GM18861 (cell line): ENCODE measurements around the gene RPL37.
"Not testable (repeated sequence)": the region's sequence is repeated elsewhere in the genome, so short reads cannot be mapped to it uniquely, and the experiment has no call there.

Experiments used
- ATAC-seq: cut with Tn5 transposase; IDR thresholded peaks from one replicate; pipeline ENCODE4 v1.9.1; 2021; ENCODE audit not compliant: unreplicated experiment

RPL37 gene

DNA sequence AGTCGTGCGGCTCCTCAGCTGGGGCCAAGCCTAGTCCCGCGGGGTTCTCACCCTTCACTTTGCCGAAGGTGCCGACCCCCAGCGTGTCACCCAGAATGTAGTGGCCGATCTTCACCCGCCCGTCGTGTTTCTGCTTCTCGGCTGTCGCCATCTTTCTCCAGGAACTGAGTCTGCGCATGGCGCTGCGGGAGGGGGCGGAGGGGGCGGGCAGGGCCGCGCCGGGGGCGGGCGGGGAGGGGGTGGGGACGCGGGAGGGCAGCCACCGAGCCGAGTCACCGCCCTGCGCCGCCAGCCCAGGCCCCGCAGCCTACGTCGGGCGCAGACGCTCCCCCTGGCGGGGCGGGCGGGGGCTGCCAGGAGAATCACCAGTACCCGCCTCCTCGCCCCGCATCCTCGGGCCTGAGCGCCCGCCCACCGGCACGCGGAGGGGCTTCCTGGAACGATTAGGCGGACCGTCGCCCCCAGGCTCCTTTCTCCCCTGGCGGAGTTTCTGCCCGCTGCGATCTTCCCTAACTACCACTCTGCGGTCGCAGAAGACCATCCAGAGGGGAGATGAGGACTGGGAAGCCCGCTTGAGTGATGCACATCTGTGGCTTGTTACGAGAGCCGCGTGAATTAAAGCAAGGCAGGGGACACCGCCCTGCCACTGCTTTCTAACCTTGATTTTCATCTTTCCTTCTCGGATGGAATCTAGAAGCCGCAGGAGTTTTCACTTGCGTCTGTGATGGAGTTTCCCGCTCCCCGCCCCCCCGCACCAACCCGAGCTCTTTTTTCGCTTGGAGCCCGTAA is 36.8 kb downstream of the RPL37 start, which contains the start of gene PRKAA1:
Gene PRKAA1 (minus strand): TSS at position 363 of the 789 bp plus-strand sequence. CDS start 185 bp downstream, at position 178.
- ATAC-seq: peak; percentile 94

DNA sequence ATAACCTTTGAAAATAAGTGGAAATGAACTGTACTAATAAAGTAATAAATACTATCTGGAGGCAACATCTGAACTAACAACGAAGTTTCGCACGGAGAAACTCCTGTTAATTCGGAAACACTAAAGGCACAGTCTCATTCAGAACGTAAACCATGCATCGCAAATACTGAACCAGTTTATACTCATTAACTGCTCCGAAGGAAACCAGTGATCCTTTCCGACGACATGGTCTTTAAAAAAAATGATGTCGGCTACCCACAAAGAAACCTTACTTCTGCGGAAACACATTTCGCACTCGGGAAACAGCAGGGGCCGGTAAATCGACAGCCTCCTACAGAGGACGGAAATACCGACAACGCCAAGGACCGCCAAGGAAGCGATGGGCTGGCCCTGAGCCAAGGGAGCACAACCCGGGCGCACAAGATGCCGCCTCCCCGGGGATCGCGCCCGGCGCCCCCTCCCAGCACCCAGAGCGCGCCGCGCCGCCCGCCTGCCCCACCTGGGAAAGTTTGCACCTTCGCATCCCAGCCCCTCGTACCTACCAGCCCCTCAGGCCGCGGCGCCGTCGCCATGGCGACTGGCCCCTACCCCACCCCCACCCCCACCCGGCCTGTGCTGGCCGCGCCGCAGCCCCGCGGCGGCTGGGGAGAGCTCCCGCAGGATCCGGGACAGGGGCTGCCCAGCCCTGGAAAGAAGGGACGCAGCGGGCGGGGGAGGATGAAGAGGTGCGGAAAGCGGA is 37.6 kb downstream of the RPL37 start:
- ATAC-seq: peak; percentile 24

DNA sequence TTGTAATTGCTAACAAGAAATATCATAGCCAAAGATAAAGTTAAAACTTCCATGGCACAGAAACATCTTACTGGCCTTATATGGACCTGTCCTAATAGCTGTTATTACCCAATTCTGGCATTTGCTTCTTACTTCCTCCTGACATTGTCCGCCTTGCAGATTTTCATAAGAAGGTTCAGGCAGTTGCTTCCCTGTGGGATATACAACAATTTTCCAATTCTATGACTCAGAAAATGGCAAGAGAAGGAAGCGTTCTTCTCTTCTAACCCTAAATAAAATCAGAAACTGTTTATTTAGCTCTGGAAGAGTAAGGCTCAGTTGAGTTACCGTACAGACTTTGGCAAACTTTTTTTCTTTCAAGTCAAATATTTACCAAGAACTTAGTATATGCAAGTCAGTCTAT is 38.5 kb downstream of the RPL37 start:
- ATAC-seq: no peak

DNA sequence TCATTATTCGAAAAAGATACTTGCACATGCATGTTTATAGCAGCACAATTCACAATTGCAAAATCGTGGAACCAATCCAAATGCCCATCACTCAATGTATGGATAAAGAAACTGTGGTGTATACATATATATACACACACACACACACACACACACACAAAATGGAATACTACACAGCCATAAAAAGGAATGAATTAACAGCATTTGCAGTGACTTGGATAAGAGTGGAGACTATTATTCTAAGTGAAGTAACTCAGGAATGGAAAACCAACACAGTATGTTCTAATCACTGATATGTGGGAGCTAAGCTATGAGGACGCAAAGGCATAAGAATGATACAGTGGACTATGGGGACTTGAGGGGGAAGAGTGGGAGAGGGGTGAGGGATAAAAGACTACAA is 40.1 kb downstream of the RPL37 start:
- not testable (repeated sequence) for ATAC-seq

DNA sequence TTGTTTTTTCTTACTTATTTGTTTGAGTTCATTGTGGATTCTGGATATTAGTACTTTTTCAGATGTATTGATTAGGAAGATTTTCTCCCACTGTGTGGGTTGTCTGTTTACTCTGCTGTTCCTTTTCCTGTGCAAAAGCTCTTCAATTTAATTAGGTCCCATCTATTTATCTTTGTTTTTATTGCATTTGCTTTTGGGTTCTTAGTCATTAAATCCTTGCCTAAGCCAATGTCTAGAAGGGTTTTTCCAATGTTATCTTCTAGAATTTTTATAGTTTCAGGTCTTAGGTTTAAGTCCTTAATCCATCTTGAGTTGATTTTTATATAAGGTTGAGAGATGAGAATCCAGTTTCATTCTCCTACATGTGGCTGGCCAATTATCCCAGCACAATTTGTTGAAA is 40.7 kb downstream of the RPL37 start:
- not testable (repeated sequence) for ATAC-seq

DNA sequence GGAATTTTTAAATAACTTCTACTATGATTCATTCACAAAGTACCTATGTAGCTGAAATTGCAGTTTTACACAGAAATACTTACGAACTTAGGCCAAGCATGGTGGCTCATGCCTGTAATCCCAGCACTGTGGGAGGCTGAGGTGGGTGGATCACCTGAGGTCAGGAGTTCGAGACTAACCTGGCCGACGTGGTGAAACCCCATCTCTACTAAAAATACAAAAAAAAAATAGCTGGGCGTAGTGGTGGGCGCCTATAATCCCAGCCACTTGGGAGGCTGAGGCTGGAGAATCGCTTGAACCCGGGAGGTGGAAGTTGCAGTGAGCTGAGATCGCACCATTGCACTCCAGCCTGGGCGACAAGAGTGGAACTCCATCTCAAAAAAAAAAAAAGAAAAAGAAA is 42.3 kb downstream of the RPL37 start:
- ATAC-seq: not testable (repeated sequence)

DNA sequence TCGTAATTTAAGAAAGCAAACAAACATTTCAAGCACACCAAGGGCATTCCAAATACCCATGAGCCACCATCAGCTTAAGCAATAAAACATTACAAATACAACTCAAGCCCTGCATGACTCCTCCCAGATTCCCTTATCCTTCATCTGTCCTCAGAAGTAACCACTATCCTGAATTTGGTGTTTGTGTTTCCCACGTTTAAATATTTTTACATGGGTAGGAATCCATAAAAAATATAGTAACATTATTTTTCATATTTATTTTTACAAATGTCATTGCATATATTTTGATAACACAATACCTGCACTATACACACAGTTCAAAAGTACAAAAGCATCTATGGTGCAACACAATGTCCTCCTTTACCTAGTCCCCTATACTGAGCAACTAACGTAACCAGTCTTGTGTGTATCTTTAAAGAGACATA is 43.3 kb downstream of the RPL37 start:
- no peak for ATAC-seq

DNA sequence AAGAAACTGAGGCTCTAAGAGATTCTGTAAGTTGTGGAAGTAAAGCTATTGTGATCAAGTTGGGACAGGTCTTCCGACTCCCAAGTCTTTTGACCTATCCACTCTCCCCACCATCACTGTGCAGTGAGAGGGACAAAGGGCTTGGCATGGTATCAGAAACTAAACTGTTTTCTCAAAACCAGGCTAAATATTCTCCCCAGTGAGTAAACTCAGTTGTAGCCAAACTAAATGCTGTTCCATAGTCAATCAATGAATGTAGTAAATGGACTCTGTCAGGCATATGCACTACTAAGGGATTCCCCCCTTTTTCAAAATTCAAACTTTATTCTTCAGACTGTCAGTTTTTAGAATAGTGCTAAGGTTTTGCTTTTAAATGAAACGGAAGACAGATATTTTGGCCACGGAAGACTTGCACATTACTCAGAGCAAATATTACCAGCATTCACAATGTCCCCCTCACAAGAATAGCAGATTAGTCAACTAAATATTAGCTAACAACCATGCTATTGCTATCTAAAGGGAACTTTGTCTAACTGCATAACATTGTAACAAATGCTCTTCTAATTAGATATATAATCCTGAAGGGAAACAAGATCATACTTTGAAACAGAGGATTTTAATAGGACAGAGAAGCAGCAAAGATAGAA is 44.0 kb downstream of the RPL37 start:
- ATAC-seq: no peak

DNA sequence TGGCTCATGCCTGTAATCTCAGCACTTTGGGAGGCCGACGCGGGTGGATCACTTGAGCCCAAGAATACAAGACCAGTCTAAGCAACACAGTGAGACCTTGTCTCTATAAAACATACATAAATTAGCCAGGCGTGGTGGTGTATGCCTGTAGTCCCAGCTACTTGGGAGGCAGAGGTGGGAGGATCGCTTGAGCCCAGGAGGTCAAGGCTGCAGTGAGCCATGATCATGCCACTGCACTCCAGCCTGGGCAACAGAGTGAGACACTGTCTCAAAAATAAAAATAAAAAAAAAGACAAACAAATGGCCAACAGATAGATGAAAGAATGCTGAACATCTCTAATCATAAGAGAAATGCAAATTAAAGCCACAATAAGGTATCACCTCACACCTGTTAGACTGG is 46.1 kb downstream of the RPL37 start:
- not testable (repeated sequence) for ATAC-seq

DNA sequence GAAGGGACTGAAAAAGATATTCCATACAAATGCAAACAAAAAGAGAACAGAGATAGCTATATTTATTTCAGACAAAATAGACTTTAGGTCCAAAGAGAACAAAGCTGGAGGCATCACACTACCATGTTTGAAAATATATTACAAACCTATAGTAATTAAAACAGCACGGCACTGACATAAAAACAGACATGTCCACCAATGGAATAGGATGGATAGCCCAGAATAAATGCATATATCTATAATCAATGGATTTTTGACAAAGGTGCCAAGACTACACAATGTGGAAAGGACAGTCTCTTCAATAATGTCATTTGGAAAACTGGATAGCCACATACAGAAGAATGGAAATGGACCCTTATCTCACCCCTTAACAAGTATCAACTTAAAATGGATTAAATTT is 47.0 kb downstream of the RPL37 start:
- no peak for ATAC-seq

DNA sequence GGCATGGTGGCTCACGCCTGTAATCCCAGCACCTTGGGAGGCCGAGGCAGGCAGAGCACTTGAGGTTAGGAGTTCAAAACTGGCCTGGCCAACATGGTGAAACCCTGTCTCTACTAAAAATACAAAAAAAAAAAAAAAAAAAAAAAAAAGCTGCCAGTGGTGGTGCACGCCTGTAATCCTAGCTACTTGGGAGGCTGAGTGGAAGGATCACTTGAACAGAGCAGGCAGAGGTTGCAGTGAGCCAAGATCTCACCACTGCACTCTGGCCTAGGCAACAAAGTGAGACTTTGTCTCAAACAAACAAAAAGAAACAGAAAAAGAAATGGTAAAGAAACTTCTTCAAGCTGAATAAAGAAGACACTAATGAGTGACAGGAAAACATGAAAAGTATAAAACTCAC is 48.4 kb downstream of the RPL37 start:
- ATAC-seq: not testable (repeated sequence)

DNA sequence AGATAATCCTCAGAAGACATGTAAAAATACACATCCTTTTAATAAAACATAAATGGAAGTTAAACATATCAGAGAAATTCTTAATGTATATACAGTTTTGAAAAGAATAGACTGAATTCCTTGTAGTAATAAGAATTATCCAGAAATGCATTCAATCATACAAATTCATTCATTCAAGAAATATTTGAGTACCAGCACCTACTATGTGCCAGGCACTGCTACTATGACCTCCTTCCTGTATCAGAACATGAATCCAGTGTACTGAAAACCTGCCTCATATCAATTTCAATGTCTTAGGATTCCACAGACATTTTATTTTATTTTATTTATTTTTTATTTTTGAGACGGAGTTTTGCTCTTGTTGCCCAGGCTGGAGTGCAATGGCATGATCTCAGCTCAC is 50.1 kb downstream of the RPL37 start:
- no peak for ATAC-seq

DNA sequence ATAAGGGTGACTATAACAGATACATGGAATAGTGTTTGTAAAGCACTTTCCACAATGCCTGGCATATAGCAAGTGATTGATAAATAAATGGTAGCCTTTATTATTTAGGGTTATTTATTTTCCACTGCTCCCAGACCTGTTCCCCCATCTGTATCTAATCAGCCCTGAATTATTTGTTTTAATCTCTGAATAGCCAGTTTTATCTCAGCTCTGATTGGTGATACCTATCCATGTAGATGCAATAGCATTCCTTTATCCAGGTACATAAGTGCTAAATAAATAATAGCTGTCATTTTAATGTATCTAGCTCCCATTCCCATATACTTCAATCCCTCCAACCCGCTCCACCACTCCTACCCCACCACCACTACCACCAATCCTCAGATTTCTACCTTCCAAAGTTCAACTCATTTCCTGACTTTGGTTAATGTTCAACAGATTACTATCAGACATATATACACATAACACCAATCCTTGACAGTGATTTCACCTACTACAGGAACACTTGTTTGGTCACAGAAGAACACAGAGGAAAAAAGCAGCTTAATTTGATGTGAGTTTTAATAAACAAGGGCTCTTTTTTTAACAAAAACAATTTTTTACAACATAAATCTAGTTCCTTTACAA is 50.9 kb downstream of the RPL37 start:
- peak; percentile 48 for ATAC-seq

DNA sequence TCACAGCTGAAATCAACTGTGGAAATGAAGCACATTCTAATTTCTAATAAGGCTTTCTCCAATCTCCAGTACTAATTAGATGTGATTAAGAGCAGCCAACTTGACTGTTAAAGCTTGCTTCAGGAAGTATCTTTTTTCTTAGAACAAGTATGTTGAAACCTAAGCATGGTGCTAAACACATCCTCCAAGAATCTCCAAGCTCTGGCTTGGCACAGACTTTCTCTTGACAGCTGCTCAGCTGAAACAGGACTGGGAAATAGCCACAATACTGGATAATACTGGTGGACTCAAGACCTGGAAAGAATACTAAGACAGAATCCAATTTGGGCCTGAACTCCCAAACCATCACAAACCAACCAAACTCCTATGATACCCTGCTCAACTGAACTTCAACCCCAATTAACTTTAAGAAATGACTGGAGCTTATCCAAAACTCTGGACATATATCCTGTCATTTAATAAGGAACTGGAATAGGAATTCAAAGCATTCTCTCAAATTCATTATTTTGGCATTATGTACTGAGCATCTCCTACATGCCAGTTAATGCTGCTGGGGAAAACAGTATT is 53.1 kb downstream of the RPL37 start:
- ATAC-seq: no peak

DNA sequence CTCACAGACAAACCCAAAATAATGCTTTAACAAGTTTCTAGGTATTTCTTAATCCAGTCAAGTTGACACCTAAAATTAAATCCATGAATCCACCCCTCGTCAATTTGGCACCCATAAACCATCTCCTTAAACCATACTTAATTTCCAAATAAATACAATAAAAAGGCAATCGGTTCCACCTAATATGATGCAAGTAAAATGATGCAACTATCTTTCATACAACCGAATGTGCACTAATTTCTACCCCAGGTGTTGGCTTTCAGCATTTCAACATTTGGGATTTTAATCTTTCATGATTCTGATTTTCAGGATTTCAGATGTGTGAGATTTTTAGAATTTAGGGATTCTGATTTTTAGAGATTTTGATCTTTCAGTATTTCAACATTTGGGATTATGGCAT is 54.2 kb downstream of the RPL37 start:
- ATAC-seq: no peak

DNA sequence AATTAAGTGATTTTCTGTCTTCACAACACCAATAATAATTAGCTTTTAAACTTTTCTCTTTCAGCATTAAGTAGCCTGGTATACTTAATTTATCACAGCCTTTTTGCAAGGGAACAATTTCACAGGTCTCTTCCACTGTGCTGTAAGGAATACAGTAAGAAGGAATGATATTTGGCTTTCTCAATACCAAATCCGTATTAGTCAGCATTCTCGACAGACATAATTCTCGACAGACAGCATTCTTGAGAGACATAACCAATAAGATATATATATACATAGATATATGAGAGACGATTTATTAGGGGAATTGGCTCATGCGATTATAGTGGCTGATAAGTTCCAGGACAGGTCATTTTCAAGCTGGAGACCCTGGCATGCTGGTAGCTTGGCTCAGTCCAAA is 54.8 kb downstream of the RPL37 start:
- no peak for ATAC-seq

DNA sequence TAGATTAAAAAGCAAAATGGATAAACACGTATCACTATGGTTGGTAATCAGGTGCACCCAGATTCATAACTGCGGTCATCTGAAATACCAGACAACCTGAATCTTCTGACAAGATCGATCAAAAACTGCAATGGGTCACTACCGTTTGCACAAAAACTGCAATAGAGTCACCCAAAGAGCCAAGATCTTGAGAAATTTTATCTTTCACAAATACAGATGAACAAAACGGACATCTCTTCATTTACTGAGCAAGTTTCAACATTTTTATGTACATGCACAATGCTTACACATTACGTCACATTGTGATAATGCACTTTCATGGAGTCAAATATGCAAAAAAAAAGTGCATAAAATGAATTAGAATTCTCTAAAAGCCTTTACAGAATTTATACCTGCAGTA is 55.5 kb downstream of the RPL37 start:
- ATAC-seq: no peak

DNA sequence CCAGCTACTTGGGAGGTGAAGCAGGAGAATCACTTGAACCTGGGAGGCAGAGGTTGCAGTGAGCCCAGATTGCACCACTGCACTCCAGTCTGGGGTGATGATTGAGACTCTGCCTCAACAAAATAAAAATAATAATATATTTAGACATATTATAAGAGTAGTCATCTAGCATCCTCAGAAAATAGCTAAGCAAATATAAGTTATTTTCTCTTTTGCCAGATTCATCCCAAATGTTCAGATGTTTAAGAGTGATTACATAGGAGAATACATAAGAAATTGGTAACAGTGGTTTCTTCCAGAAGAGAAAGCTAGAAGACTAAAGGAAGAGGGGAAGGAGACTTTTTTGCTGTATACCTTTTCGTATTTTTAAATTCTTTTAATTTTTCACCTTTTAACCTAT is 56.9 kb downstream of the RPL37 start:
- no peak for ATAC-seq

DNA sequence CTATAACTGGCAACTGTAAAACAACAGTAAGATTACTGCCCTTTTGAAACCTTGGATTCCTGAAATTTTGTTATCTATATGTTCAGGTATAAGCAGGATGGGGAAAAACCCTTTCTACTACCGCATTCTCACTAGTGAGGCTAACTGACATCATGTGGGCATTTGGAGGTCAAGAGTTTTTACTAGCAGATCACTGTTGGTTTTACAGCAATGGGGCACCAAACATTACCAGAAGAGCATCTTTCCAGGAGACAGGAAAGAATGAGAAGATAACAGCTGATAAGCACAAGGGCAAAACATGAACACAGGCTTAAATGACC is 58.4 kb downstream of the RPL37 start:
- no peak for ATAC-seq

DNA sequence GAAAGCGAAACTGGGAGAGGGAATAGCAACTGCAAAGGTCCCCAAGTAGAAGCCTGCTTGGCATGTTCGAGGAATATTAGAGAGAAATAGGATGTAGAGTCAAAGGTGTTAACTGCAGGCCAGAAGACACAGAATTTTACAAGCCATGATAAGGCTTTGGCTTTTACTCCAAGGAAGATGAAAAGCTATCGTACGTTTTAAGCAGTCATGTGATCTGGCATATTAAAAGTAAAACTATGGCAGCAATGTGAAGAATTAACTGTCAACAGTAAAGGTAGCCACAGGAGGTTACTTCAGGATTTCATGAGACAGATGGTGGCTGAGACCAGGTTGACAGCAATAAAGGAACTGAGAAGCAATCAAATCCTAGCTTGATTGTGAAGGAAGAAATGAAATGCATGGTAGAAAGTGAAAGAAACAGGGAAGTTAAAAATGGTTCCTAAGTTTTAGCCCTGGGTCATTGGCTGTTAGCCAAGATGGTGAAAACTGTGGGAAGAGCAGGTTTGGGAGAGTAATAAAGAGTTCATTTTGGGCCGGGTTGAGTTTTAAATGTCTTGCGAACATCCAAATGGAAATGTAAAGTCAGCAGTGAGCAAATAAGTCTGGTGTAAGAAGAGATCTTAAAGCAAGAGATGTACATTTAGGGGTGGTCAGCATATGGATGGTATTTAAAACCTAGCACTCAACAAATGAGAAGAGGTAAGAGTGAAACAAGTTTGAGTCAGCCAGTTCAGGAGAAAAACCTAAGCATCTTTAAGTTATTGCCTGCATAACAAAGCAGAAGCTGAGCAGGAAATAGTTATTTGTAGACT is 59.0 kb downstream of the RPL37 start:
- no peak for ATAC-seq
